ENCODE data around the gene DCLRE1C.
"Not testable (repeated sequence)": the region's sequence is repeated elsewhere in the genome, so short reads cannot be mapped to it uniquely, and the experiment has no call there.

DNA sequence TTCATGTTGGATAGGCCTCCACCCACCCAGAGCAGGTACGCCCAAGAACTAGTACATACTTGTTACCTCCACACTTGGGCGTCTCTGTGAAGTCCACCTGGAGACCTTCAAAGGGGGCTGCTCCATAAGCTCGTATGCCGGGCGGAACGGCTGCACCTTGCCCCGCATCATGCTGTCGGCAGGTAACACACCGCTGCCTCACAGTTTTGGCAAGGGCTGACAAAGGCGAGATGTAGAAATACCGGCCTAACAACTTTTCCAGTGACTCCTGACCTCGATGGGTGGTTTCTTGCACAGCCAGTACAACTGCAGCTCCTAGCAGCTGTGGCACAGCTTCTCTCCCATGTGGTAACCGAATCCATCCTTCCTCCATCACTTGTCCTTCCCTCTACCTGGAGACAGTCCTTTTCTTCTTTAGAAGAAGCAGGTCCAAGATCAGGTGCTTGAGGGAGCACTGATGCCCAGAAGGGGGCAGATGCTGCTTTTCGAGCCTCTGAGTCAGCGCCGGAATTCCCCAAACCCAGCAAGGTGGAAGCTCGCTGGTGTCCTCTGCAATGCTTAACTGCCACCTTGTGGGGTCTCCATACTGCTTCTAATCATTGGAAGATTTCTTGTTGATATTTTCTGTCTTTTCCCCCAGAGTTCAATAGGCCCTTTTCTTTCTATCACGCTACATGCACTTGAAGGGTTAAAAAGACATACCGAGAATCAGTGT, 37.3 kb upstream of the DCLRE1C start:
- not testable (repeated sequence) for TF ChIP-seq CTCF (IDR thresholded peaks at IDR 0.05; ENCODE audit: insufficient read depth, low read length); POLR2AphosphoS5 (IDR thresholded peaks at IDR 0.05; ENCODE audit: low read depth)

Data from HL-60 (cell line).